ENCODE data around the gene FOXP4.

DNA sequence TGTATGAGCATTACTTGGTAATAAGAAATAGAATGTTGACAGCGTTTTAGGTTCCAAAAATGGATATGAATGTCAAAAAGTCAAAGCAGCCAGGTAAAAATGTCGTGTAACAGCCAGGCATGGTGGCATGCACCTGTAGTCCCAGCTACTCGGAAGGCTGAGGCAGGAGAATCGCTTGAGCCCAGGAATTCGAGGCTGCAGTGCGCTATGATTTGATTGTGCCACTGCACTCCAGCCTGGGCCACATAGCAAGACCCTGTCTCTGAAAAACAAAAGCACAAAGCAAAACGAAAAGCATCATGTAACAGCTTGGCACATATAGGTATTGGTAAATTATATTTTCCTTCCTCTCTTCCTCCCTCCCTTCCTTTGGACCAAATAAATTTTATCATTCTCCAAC is 16.2 kb upstream of the FOXP4 start:
- TF ChIP-seq, protein P1, sequence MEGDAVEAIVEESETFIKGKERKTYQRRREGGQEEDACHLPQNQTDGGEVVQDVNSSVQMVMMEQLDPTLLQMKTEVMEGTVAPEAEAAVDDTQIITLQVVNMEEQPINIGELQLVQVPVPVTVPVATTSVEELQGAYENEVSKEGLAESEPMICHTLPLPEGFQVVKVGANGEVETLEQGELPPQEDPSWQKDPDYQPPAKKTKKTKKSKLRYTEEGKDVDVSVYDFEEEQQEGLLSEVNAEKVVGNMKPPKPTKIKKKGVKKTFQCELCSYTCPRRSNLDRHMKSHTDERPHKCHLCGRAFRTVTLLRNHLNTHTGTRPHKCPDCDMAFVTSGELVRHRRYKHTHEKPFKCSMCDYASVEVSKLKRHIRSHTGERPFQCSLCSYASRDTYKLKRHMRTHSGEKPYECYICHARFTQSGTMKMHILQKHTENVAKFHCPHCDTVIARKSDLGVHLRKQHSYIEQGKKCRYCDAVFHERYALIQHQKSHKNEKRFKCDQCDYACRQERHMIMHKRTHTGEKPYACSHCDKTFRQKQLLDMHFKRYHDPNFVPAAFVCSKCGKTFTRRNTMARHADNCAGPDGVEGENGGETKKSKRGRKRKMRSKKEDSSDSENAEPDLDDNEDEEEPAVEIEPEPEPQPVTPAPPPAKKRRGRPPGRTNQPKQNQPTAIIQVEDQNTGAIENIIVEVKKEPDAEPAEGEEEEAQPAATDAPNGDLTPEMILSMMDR (IDR thresholded peaks at IDR 0.05), result no peak
- TF ChIP-seq POLR2AphosphoS5 (IDR thresholded peaks at IDR 0.05) (no peak), POLR2A (IDR thresholded peaks at IDR 0.05; ENCODE audit: low read depth) (no peak), EP300 (IDR thresholded peaks at IDR 0.05) (no peak)
